ENCODE measurements around the gene RXRA. TPM values are rescaled to one million over a fixed set of nuclear protein-coding genes. Genes with fewer than 3 reads are reported as not detected.

RXRA gene
- total RNA-seq, 2 experiments from 2014 or later: 1.2 to 1.4 TPM

GRCh38 chr9:134355561-134356279 is 29.5 kb downstream of the RXRA start:
- Mint-ChIP-seq H3K9me3 (no peaks in the 10 kb centered on the region), H3K36me3 (ENCODE audit: low read depth) (no peaks in the 10 kb centered on the region), H3K4me3 (no peak overlapping the region), H3K27me3 (no peaks in the 10 kb centered on the region), H3K4me1 (no peaks in the 10 kb centered on the region), H3K27ac (no peak overlapping the region)
- ChIA-PET CTCF (no interaction called here), POLR2A (no interaction called here)
- no peak for DNase-seq

GRCh38 chr9:134356496-134357470 is 30.5 kb downstream of the RXRA start:
- no peaks in the 10 kb centered on the region for H3K27me3 Mint-ChIP-seq
- CTCF ChIA-PET: no interaction called here
- no peak overlapping the region for H3K27ac Mint-ChIP-seq
- H3K36me3 Mint-ChIP-seq (ENCODE audit: low read depth): no peaks in the 10 kb centered on the region
- H3K4me1 Mint-ChIP-seq: no peaks in the 10 kb centered on the region
- no peaks in the 10 kb centered on the region for H3K9me3 Mint-ChIP-seq
- POLR2A ChIA-PET: no interaction called here
- no peak for DNase-seq
- no peak overlapping the region for H3K4me3 Mint-ChIP-seq

DNA sequence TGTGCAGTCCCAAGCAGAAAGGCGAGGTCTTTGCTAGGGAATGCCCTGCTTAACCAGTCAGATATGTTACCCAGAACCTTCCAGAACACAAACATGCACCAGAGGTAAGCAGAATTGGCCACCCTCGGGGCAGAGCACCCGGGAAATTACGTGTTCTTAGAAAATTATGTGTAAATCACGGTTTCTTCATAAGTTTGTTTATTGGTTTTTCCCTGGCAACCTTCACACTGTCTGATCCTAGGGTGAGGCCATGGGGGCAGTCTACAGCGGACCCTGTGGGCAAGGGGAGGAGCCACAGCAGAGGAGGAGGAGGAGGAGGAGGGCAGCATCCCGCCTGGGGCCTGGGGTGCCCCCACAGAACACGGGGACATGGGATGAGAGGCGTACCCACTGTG is 31.4 kb downstream of the RXRA start:
- CTCF ChIA-PET: no interaction called here
- Mint-ChIP-seq H3K4me1 (no peaks in the 10 kb centered on the region), H3K27me3 (no peaks in the 10 kb centered on the region), H3K4me3 (no peak overlapping the region), H3K36me3 (ENCODE audit: low read depth) (no peaks in the 10 kb centered on the region), H3K27ac (no peak overlapping the region), H3K9me3 (no peaks in the 10 kb centered on the region)
- no peak for DNase-seq
- POLR2A ChIA-PET: no interaction called here

DNA sequence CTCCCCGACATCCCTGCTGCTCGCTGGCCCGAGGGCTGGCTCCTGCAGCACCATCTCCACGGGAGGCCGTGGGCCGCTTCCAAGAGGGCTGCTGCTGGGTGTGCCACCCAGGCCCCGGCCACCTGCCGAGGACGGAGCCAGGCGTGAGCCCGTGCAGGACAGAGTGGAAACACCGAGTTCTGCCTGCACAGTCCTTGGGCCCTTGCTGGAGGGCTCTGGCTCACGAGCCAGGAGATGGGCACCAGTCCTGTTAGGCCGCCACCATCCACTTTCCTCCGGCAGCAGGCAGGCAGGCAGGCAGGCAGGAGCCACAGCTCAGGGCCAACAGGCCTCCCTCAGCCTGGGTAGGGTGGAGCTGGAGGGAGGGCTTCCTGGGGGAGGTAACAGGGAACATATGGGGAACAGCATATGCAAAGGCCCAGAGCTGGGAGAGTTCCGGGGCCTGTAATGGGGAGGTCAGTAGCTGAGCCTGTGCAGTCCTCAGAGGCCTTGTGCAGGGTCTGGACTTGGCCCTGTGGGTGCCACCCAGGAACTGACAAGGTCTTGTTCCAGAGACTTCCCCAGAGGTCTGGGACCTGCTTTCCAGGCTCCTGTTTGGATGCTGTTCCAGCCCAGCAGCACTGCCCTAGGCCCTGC is 31.9 kb downstream of the RXRA start:
- Mint-ChIP-seq H3K9me3 (no peaks in the 10 kb centered on the region), H3K27ac (no peak overlapping the region), H3K27me3 (no peaks in the 10 kb centered on the region), H3K36me3 (ENCODE audit: low read depth) (no peaks in the 10 kb centered on the region), H3K4me3 (no peak overlapping the region), H3K4me1 (no peaks in the 10 kb centered on the region)
- no peak for DNase-seq
- POLR2A ChIA-PET: no interaction called here
- CTCF ChIA-PET: interaction anchor here (1.1 kb wide), 1 partner anchor 75 kb away, joined by 3 read pairs; no protein-coding TSS in a partner anchor

DNA sequence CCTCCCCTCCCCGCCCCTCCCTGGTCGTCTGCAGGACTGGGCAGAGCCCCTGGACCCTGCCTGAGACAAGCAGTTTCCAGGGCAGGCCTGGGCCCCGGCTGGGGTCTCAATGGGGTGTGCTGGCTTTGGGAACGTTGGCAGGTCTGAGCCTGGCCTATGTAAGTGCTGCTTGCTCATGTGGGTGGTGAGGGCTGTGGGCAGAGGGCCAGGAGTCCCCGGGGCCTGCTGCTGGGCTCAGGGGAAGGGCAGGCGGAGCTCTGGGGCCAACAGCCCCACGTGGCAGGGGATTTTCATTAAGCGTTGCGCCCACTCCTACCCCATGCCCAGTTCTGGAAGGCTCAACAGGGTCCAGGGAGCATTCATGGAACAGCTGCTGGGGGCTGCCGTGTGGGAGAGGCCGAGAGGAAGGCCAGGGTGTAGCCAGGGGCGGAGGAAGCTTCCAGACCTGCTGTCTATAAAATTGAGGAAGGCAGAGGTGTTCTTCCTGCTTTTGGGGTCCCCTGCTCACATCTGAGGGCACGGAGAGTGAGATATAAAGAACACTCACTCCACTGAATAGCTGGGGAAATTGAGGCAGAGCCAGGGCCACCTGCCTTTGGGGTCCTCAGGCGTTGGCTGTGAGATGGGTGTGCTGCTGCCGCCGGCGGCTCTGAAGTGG is 32.5 kb downstream of the RXRA start:
- CTCF ChIA-PET: interaction anchor here (1.1 kb wide), 1 partner anchor 74 kb away, joined by 3 read pairs; no protein-coding TSS in a partner anchor
- Mint-ChIP-seq H3K4me1 (no peaks in the 10 kb centered on the region), H3K27me3 (no peaks in the 10 kb centered on the region), H3K36me3 (ENCODE audit: low read depth) (no peaks in the 10 kb centered on the region), H3K9me3 (no peaks in the 10 kb centered on the region), H3K27ac (no peak overlapping the region), H3K4me3 (no peak overlapping the region)
- POLR2A ChIA-PET: no interaction called here
- DNase-seq: no peak

DNA sequence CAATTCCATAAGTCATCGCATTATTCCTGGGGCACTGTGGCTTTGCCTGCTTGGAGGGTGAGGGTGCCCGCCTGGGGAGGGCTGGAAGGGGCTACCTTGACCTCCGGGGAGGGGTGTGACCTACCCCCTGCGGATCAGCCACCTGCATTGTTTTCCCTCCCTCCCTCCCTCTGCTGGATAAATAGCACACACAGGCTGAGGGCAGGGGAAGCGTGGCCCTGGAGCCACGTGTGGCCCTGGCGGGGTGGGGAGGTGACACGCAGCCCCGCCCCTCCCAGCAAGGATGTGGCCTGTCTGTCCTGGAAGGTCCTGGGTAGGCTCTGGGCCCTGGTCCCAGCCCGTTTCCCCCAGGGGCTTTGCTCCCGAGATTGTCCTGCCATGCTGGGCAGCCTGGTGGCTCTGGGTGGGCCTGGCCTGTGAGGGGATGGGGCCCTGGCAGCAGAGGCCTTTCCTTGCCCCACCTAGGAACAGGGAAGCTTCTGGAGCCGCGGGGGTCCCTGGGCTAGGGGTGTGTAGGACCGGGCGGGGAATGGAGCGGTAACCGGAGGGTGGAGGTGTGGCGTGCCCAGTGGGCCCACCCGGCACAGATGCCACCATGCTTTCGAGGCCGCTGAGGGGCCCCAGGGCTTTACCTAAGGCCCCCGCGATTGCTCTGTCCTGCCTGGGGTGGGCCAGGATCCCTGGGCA is 33.4 kb downstream of the RXRA start:
- Mint-ChIP-seq H3K9me3 (no peaks in the 10 kb centered on the region), H3K27me3 (no peaks in the 10 kb centered on the region), H3K36me3 (ENCODE audit: low read depth) (no peaks in the 10 kb centered on the region), H3K4me3 (no peak overlapping the region), H3K4me1 (no peaks in the 10 kb centered on the region), H3K27ac (no peak overlapping the region)
- POLR2A ChIA-PET: no interaction called here
- CTCF ChIA-PET: interaction anchor here (1.1 kb wide), 1 partner anchor 73 kb away, joined by 3 read pairs; no protein-coding TSS in a partner anchor
- DNase-seq: no peak

DNA sequence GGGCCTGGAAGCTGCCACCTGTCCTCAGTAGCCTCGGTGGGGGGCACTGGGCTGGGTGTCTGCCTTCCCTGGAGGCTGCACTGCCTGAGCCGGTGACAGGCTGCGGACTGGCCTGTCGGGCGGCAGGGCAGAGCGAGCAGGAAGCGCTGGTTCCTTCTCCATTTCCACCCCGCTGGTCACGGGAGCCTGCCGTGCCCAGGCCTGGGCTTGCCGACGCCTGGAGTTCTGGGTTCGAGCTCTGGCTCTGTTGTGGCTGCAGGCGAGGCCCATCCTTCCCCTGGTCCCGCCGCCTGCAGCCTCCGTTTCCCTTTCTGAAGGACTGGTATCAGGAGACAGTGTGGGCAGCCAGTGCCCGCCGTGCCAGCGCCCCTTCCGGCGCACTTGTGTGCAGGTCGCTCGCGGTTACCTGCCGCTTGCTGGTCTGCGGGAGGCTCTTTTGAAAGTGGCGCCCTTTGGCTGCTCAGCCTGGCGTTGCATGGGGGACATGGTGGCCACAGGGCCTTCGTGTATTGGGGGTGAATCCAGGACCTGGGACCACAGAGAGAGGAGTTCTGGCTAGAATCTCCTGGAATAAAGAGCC is 34.0 kb downstream of the RXRA start:
- no peaks in the 10 kb centered on the region for H3K36me3 Mint-ChIP-seq (ENCODE audit: low read depth)
- H3K4me1 Mint-ChIP-seq: no peaks in the 10 kb centered on the region
- H3K4me3 Mint-ChIP-seq: no peak overlapping the region
- DNase-seq: no peak
- no peaks in the 10 kb centered on the region for H3K9me3 Mint-ChIP-seq
- no peak overlapping the region for H3K27ac Mint-ChIP-seq
- H3K27me3 Mint-ChIP-seq: no peaks in the 10 kb centered on the region
- POLR2A ChIA-PET: no interaction called here
- CTCF ChIA-PET: no interaction called here

GRCh38 chr9:134360897-134361296 is 34.6 kb downstream of the RXRA start:
- Mint-ChIP-seq H3K4me3 (no peak overlapping the region), H3K36me3 (ENCODE audit: low read depth) (no peaks in the 10 kb centered on the region), H3K9me3 (no peaks in the 10 kb centered on the region), H3K27me3 (no peaks in the 10 kb centered on the region), H3K27ac (no peak overlapping the region), H3K4me1 (no peaks in the 10 kb centered on the region)
- POLR2A ChIA-PET: no interaction called here
- DNase-seq: no peak
- CTCF ChIA-PET: no interaction called here

DNA sequence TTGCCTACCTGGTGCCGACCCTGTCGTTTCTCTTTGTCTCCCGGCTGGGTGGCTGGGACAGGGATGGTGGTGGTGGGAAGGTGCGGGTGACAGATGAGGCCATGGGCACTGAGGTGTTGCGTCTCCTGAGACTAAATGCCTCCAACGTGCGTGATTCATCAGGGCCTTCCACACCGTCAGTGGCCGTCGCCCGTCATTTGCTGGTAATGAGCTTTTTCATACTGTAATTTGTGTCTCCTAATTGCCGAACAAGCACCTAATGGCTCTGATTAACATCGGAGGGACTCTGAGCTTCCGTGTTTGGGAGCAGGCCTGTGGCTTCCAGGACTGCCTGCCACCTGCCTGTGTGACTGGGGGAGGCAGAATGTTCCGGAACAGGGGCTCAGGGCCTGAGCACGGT is 35.2 kb downstream of the RXRA start:
- no peak for DNase-seq
- Mint-ChIP-seq H3K27ac (no peak overlapping the region), H3K4me3 (no peak overlapping the region), H3K36me3 (ENCODE audit: low read depth) (no peaks in the 10 kb centered on the region), H3K9me3 (no peaks in the 10 kb centered on the region), H3K27me3 (no peaks in the 10 kb centered on the region), H3K4me1 (no peaks in the 10 kb centered on the region)
- ChIA-PET POLR2A (no interaction called here), CTCF (no interaction called here)

DNA sequence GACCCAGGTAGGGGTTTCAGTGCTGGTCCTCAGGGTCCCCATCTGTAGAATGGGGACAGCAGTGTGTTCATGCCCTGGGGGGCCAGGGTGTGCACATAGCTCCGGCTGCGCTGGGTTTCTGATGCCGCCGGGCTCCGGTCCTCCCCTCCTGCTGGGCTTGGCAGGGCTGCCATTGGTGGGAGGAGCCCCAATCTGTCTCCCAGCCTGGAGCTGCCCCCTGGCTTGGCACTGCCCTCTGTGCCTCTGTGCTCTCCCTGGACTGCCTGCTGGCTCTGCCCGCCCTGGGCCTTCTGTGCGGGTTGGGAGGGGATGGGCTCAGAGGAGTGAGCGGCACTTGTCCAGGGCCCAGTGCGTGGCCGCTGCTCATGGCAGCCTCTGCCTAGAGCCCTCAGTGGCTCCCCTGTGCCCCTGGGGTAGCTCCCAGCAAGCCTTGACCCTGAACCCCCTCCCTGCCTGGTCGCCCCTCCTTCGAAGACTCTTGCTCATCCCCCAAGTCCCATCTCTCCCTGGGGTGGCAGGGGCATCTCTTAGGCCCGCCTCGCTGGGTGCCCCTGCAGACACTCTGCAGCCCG is 35.7 kb downstream of the RXRA start:
- H3K4me3 Mint-ChIP-seq: no peak overlapping the region
- no peaks in the 10 kb centered on the region for H3K4me1 Mint-ChIP-seq
- H3K36me3 Mint-ChIP-seq (ENCODE audit: low read depth): no peaks in the 10 kb centered on the region
- CTCF ChIA-PET: no interaction called here
- no peak for DNase-seq
- no peaks in the 10 kb centered on the region for H3K27me3 Mint-ChIP-seq
- no peaks in the 10 kb centered on the region for H3K9me3 Mint-ChIP-seq
- H3K27ac Mint-ChIP-seq: no peak overlapping the region
- POLR2A ChIA-PET: no interaction called here

- CTCF ChIA-PET: interaction anchor here (0.6 kb wide), 1 partner anchor 474 kb away, joined by 3 read pairs; no protein-coding TSS in a partner anchor
- H3K27ac Mint-ChIP-seq: no peak overlapping the region
- no peaks in the 10 kb centered on the region for H3K9me3 Mint-ChIP-seq
- H3K36me3 Mint-ChIP-seq (ENCODE audit: low read depth): no peaks in the 10 kb centered on the region
- DNase-seq: no peak
- no peaks in the 10 kb centered on the region for H3K27me3 Mint-ChIP-seq
- H3K4me3 Mint-ChIP-seq: no peak overlapping the region
- H3K4me1 Mint-ChIP-seq: no peaks in the 10 kb centered on the region
- POLR2A ChIA-PET: no interaction called here
Observed at GRCh38 chr9:134363450-134363849, 37.2 kb downstream of the RXRA start.
